HCT116 (cell line): ENCODE measurements around the gene ACE2. TPM values are rescaled to one million over a fixed set of nuclear protein-coding genes. Genes with fewer than 3 reads are reported as not detected.

Source experiments
- ATAC-seq: fragments of 200-7000 bp; cut with Tn5 transposase; 2 replicates; pipeline ENCODE4 v1.9.1; 2020; ENCODE audit warnings: mild to moderate bottlenecking, moderate library complexity
- BruUV-seq: library from RNA; stranded (reverse); fragments of 400-500 nt; replicated peaks from 2 replicates; lab custom pipeline; 2021; lab: Mats Ljungman, UMichigan
- CTCF ChIA-PET: fragments of 300-600 bp; sonication (Branson Sonifier 250); formaldehyde crosslinking; loops from one replicate; lab custom pipeline; 2021; ENCODE audit warnings: antibody characterized with exemption; lab: Charles Lee
- POLR2A ChIA-PET: fragments of 300-600, 350-600 bp; sonication (Branson Sonifier 250); formaldehyde crosslinking; loops from one replicate; lab custom pipeline; 2021; ENCODE audit warnings: antibody characterized with exemption; lab: Charles Lee
- RAD21 ChIA-PET, 2 experiments: fragments of 300-600 bp; sonication (Branson Sonifier 250); formaldehyde crosslinking; loops; one replicate each; lab custom pipeline; 2023; ENCODE audit warnings: low total read pairs in 2 of 2; ENCODE audit not compliant: uncharacterized antibody in 2 of 2, unreplicated experiment in 2 of 2, low non-redundant PET in 1 of 2; lab: Charles Lee
- DNase-seq: peaks from one replicate; pipeline ENCODE4 v3.0.0-alpha.2; 2010; ENCODE audit warnings: low read depth, low spot score
- H2AFZ ChIP-seq: fragments of 200-600 bp; shearing (Covaris generic), sonication (generic); 2 replicates; pipeline ENCODE4 v1.6.1; 2017; ENCODE audit warnings: low read depth, mixed run types, mixed read lengths, antibody characterized with exemption, low read length; ENCODE audit not compliant: poor library complexity, severe bottlenecking
- H3K27ac ChIP-seq: 2 replicates; pipeline ENCODE4 v1.5.1; 2012; ENCODE audit warnings: low read depth, low read length
- H3K27me3 ChIP-seq: fragments of 200-600 bp; sonication (generic); 2 replicates; pipeline ENCODE4 v1.6.1; 2016; ENCODE audit warnings: mixed run types, low read length, mixed read lengths; ENCODE audit not compliant: insufficient read depth
- H3K36me3 ChIP-seq, 2 experiments: fragments of 200-500 bp in 1 of 2; fragments of 200-600 bp in 1 of 2; sonication (Bioruptor generic) in 1 of 2; sonication (generic) in 1 of 2; 2 replicates each; pipeline versions ENCODE4 v1.5.1 to v1.6.1; 2014 to 2016; ENCODE audit warnings: low read length in 2 of 2, inconsistent platforms in 1 of 2, mixed read lengths in 1 of 2, mixed run types in 1 of 2; ENCODE audit not compliant: insufficient read depth in 2 of 2, control insufficient read depth in 1 of 2
- H3K4me1 ChIP-seq, 2 experiments: fragments of 200-600 bp in 1 of 2; sonication (generic) in 1 of 2; 2 replicates each; pipeline versions ENCODE4 v1.5.1 to v1.6.1; 2012 to 2017; ENCODE audit warnings: low read length in 2 of 2, inconsistent platforms in 1 of 2, mild to moderate bottlenecking in 1 of 2, mixed read lengths in 1 of 2, mixed run types in 1 of 2, moderate library complexity in 1 of 2; ENCODE audit not compliant: insufficient read depth in 2 of 2, control insufficient read depth in 1 of 2
- H3K4me2 ChIP-seq: fragments of 200-600 bp; sonication (generic); 2 replicates; pipeline ENCODE4 v1.6.1; 2017; ENCODE audit warnings: mixed run types, low read length, mixed read lengths
- H3K4me3 ChIP-seq, 2 experiments: fragments of 200-600 bp in 1 of 2; sonication (generic) in 1 of 2; replicated peaks in 1 of 2; 2 replicates each; pipeline ENCODE4 v1.5.1; 2011 to 2016; ENCODE audit warnings: low read length in 2 of 2, control low read depth in 1 of 2, low read depth in 1 of 2, mild to moderate bottlenecking in 1 of 2, mixed read lengths in 1 of 2, mixed run types in 1 of 2
- H3K79me2 ChIP-seq: fragments of 200-600 bp; sonication (generic); 2 replicates; pipeline ENCODE4 v1.6.1; 2017; ENCODE audit warnings: mild to moderate bottlenecking, mixed run types, low read length, moderate library complexity, mixed read lengths; ENCODE audit not compliant: insufficient read depth
- H3K9ac ChIP-seq: fragments of 200-600 bp; sonication (generic); 2 replicates; pipeline ENCODE4 v1.6.1; 2016; ENCODE audit warnings: low read length, mixed read lengths
- H3K9me2 ChIP-seq: fragments of 200-600 bp; sonication (generic), shearing (Covaris generic); 2 replicates; pipeline ENCODE4 v1.6.1; 2017; ENCODE audit warnings: mixed run types, mild to moderate bottlenecking, moderate library complexity; ENCODE audit not compliant: insufficient read depth
- H3K9me3 ChIP-seq, 2 experiments: fragments of 200-500 bp in 1 of 2; fragments of 200-600 bp in 1 of 2; sonication (Bioruptor generic) in 1 of 2; sonication (generic) in 1 of 2; 2 replicates each; pipeline ENCODE4 v1.6.1; 2014 to 2017; ENCODE audit warnings: low read length in 2 of 2, mixed read lengths in 2 of 2, inconsistent platforms in 1 of 2, low read depth in 1 of 2, mild to moderate bottlenecking in 1 of 2, mixed run types in 1 of 2, moderate library complexity in 1 of 2; ENCODE audit not compliant: control insufficient read depth in 1 of 2, insufficient read depth in 1 of 2
- H4K20me1 ChIP-seq: fragments of 200-600 bp; sonication (generic), shearing (Covaris generic); 2 replicates; pipeline ENCODE4 v1.6.1; 2017; ENCODE audit warnings: mixed run types, mild to moderate bottlenecking, moderate library complexity; ENCODE audit not compliant: insufficient read depth
- CBX3 ChIP-seq: IDR thresholded peaks from 2 replicates; pipeline ENCODE4 v1.6.1; 2012; ENCODE audit warnings: low read depth
- CEBPB ChIP-seq: IDR thresholded peaks from 2 replicates; pipeline ENCODE4 v1.6.1; 2012; ENCODE audit warnings: low read depth
- ELF1 ChIP-seq: IDR thresholded peaks from 2 replicates; pipeline ENCODE4 v1.6.1; 2012; ENCODE audit warnings: low read depth, borderline replicate concordance
- EZH2 ChIP-seq: fragments of 200-600 bp; sonication (generic); IDR thresholded peaks from 2 replicates; pipeline ENCODE4 v1.6.1; 2017; ENCODE audit warnings: antibody characterized with exemption, mixed run types
- EZH2phosphoT487 ChIP-seq: fragments of 200-600 bp; IDR thresholded peaks from 2 replicates; pipeline ENCODE4 v1.6.1; 2018; ENCODE audit warnings: antibody characterized with exemption, borderline replicate concordance
- FOSL1 ChIP-seq: IDR thresholded peaks from 2 replicates; pipeline ENCODE4 v1.6.1; 2012; ENCODE audit warnings: low read depth
- JUND ChIP-seq: IDR thresholded peaks from 2 replicates; pipeline ENCODE4 v1.6.1; 2012
- RAD21 ChIP-seq: IDR thresholded peaks from 2 replicates; pipeline ENCODE4 v1.6.1; 2012; ENCODE audit warnings: low read depth, mild to moderate bottlenecking
- SIN3A ChIP-seq: IDR thresholded peaks from 2 replicates; pipeline ENCODE4 v1.6.1; 2012; ENCODE audit warnings: low read depth
- SP1 ChIP-seq: IDR thresholded peaks from 2 replicates; pipeline ENCODE4 v1.6.1; 2012; ENCODE audit warnings: low read depth
- SRF ChIP-seq: IDR thresholded peaks from 2 replicates; pipeline ENCODE4 v1.6.1; 2012; ENCODE audit warnings: low read depth
- TCF7L2 ChIP-seq: IDR thresholded peaks from 2 replicates; pipeline ENCODE4 v1.7.0; 2011; ENCODE audit warnings: borderline replicate concordance, inconsistent platforms; ENCODE audit not compliant: insufficient read depth, insufficient read length; ENCODE audit errors: extremely low read depth
- YY1 ChIP-seq: IDR thresholded peaks from 2 replicates; pipeline ENCODE4 v1.6.1; 2011; ENCODE audit warnings: low read length, low read depth, moderate library complexity, mild to moderate bottlenecking; ENCODE audit not compliant: insufficient replicate concordance; ENCODE audit errors: extremely low read depth
- intact Hi-C: fragments of 100-400 bp; cut with micrococcal nuclease; formaldehyde crosslinking; loops from 2 replicates; pipeline ENCODE4 v1.10.0; 2022
- total RNA-seq: library from RNA; stranded (reverse); gene quantifications from one replicate; pipeline ENCODE4 v1.2.1, GENCODE V29; 2021; ENCODE audit not compliant: unreplicated experiment
- TF ChIP-seq, protein P1 (sequence below), 3 experiments: fragments of 200-600 bp in 1 of 3; sonication (generic) in 1 of 3; IDR thresholded peaks in 2 of 3; conservative IDR thresholded peaks in 1 of 3; 2 replicates each; pipeline ENCODE4 v1.5.1; 2012 to 2017; ENCODE audit warnings: low read depth in 2 of 3, low read length in 2 of 3, antibody characterized with exemption in 1 of 3, borderline replicate concordance in 1 of 3, control low read depth in 1 of 3, mild to moderate bottlenecking in 1 of 3, mixed read lengths in 1 of 3, mixed run types in 1 of 3, moderate library complexity in 1 of 3; ENCODE audit not compliant: insufficient read depth in 1 of 3
- TF ChIP-seq, protein P2 (sequence below): IDR thresholded peaks from 2 replicates; pipeline ENCODE4 v1.6.1; 2012; ENCODE audit warnings: low read depth

ACE2 gene
- total RNA-seq, 1 experiment from 2014 or later = not detected

DNA sequence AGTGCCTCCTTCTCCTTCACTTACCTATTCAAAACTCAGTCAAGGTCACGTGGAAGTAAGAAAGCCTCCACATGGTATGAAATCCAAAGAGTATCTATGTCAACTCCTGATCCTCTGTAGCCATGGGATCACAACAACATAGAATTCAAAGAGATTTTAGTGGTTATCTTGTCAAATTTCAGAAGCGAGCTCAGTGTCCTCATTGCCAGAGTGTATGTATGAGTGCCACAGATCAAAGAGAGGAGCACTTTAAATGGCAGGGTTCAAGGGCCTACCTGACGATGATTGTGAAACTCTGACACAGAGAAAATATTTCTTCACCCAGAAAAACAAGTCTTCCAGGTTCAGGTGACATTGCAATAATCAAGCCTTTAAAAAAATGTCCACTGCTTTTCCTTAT, 1.2 kb upstream of the ACE2 start:
- H3K27me3 ChIP-seq = no peaks in the 10 kb centered on the region
- intact Hi-C loops = no loop called here
- TF ChIP-seq CBX3 (no peak), EZH2phosphoT487 (no peak)
- no peak overlapping the region for H3K4me3 ChIP-seq
- H3K79me2 ChIP-seq = no peaks in the 10 kb centered on the region
- H3K27ac ChIP-seq = no peak overlapping the region
- no peaks in the 10 kb centered on the region for H3K9me3 ChIP-seq
- no peaks in the 10 kb centered on the region for H4K20me1 ChIP-seq
- POLR2A ChIA-PET = no interaction called here
- H3K4me2 ChIP-seq = no peak overlapping the region
- DNase-seq = no peak
- no TSS peak for BruUV-seq
- peak overlapping the region; percentile 26 for H2AFZ ChIP-seq
- RAD21 ChIA-PET = no interaction called here
- no peak overlapping the region for H3K9ac ChIP-seq
- H3K9me2 ChIP-seq = no peaks in the 10 kb centered on the region
- ATAC-seq = no peak
- CTCF ChIA-PET = no interaction called here
- no peaks in the 10 kb centered on the region for H3K36me3 ChIP-seq
- peaks cover 0 to 12% of the 10 kb centered on the region in 2 experiments; a peak in 2 of 4 replicates for H3K4me1 ChIP-seq

DNA sequence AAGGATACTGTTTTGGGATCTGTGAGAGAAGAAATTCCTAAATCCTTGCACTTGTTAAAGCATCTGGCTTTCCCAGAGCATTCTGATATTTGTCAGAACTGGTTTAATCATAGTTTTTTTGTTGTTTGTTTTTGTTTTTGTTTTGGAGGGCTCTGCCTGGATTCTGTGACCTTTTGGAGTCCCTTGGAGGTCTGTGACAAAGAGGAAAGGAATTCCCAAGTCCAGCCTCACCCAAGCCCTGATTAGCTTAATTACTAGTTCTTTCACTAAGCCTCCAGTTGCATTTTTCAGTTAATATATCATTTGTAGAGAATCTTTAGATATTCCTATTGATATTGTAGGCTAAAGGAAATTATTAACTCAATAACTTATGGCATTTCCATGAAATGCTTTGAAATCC, 711 bp downstream of the ACE2 start:
- no TSS peak for BruUV-seq
- CTCF ChIA-PET = no interaction called here
- Histone ChIP-seq H3K27ac (no peak overlapping the region), H4K20me1 (no peaks in the 10 kb centered on the region), H2AFZ (no peak overlapping the region), H3K9ac (no peak overlapping the region), H3K27me3 (no peaks in the 10 kb centered on the region), H3K4me2 (peak overlapping the region; percentile 33), H3K4me3 (no peak overlapping the region), H3K9me3 (no peaks in the 10 kb centered on the region), H3K79me2 (no peaks in the 10 kb centered on the region), H3K36me3 (no peaks in the 10 kb centered on the region), H3K9me2 (no peaks in the 10 kb centered on the region), H3K4me1 (peaks cover 0 to 12% of the 10 kb centered on the region in 2 experiments; a peak in 2 of 4 replicates)
- DNase-seq (no peak), ATAC-seq (no peak)
- TF ChIP-seq, protein P1, sequence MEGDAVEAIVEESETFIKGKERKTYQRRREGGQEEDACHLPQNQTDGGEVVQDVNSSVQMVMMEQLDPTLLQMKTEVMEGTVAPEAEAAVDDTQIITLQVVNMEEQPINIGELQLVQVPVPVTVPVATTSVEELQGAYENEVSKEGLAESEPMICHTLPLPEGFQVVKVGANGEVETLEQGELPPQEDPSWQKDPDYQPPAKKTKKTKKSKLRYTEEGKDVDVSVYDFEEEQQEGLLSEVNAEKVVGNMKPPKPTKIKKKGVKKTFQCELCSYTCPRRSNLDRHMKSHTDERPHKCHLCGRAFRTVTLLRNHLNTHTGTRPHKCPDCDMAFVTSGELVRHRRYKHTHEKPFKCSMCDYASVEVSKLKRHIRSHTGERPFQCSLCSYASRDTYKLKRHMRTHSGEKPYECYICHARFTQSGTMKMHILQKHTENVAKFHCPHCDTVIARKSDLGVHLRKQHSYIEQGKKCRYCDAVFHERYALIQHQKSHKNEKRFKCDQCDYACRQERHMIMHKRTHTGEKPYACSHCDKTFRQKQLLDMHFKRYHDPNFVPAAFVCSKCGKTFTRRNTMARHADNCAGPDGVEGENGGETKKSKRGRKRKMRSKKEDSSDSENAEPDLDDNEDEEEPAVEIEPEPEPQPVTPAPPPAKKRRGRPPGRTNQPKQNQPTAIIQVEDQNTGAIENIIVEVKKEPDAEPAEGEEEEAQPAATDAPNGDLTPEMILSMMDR (IDR thresholded peaks at IDR 0.05 in 2 of 3, conservative IDR thresholded peaks at IDR 0.05 in 1 of 3; ENCODE audit: borderline replicate concordance in 1 of 3, insufficient read depth in 1 of 3, low read depth in 2 of 3, low read length in 2 of 3) = no peak
- TF ChIP-seq JUND (no peak), SIN3A (no peak), TCF7L2 (no peak), FOSL1 (no peak), CEBPB (no peak), RAD21 (no peak), YY1 (no peak), SP1 (no peak), ELF1 (no peak), SRF (no peak), EZH2 (no peak)
- TF ChIP-seq, protein P2, sequence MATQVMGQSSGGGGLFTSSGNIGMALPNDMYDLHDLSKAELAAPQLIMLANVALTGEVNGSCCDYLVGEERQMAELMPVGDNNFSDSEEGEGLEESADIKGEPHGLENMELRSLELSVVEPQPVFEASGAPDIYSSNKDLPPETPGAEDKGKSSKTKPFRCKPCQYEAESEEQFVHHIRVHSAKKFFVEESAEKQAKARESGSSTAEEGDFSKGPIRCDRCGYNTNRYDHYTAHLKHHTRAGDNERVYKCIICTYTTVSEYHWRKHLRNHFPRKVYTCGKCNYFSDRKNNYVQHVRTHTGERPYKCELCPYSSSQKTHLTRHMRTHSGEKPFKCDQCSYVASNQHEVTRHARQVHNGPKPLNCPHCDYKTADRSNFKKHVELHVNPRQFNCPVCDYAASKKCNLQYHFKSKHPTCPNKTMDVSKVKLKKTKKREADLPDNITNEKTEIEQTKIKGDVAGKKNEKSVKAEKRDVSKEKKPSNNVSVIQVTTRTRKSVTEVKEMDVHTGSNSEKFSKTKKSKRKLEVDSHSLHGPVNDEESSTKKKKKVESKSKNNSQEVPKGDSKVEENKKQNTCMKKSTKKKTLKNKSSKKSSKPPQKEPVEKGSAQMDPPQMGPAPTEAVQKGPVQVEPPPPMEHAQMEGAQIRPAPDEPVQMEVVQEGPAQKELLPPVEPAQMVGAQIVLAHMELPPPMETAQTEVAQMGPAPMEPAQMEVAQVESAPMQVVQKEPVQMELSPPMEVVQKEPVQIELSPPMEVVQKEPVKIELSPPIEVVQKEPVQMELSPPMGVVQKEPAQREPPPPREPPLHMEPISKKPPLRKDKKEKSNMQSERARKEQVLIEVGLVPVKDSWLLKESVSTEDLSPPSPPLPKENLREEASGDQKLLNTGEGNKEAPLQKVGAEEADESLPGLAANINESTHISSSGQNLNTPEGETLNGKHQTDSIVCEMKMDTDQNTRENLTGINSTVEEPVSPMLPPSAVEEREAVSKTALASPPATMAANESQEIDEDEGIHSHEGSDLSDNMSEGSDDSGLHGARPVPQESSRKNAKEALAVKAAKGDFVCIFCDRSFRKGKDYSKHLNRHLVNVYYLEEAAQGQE = no peak
- intact Hi-C loops = no loop called here
- POLR2A ChIA-PET = no interaction called here
- RAD21 ChIA-PET = no interaction called here
